Left lung (tissue), 14 donors: ENCODE data around the gene TCEAL9. TPM values are rescaled to one million over a fixed set of nuclear protein-coding genes. Genes with fewer than 3 reads are reported as not detected.

ENCODE experiments used
- ATAC-seq: fragments of 200-7000 bp; cut with Tn5 transposase; one replicate; pipeline ENCODE4 v1.9.1; 2020; ENCODE audit warnings: moderate library complexity
- DNase-seq, 4 donors: peaks; one replicate each; pipeline ENCODE4 v3.0.0-alpha.2; 2013 to 2020
- H3K27ac ChIP-seq, 2 donors: fragments of 200-600 bp; sonication (generic) in 1 of 2; one replicate each; pipeline versions ENCODE4 v1.5.0 to v1.8.0; 2020 to 2021
- H3K27me3 ChIP-seq, 2 donors: fragments of 200-600 bp; sonication (generic) in 1 of 2; one replicate each; pipeline versions ENCODE4 v1.5.0 to v1.8.0; 2020 to 2021
- H3K36me3 ChIP-seq, 2 donors: fragments of 200-600 bp; sonication (generic) in 1 of 2; one replicate each; pipeline versions ENCODE4 v1.5.0 to v1.8.0; 2020 to 2021
- H3K4me1 ChIP-seq, 2 donors: fragments of 200-600 bp; one replicate each; pipeline ENCODE4 v1.8.0; 2021
- H3K4me3 ChIP-seq, 2 donors: fragments of 200-600 bp; sonication (generic) in 1 of 2; one replicate each; pipeline versions ENCODE4 v1.5.0 to v1.8.0; 2020 to 2021; ENCODE audit warnings: mild to moderate bottlenecking in 1 of 2
- H3K9me3 ChIP-seq, 2 donors: fragments of 200-600 bp; sonication (generic) in 1 of 2; one replicate each; pipeline versions ENCODE4 v1.5.0 to v1.8.0; 2020 to 2021
- intact Hi-C, 2 donors: fragments of 100-400 bp; cut with DNase I; formaldehyde crosslinking; loops; one replicate each; pipeline versions ENCODE4 v1.11.2 to v1.14.2; 2022
- long read RNA-seq, 12 donors: library from polyadenylated mRNA in 2 of 12; unstranded in 2 of 12; transcript quantifications; one replicate each; pipeline ENCODE4 v2.0.0 and lab custom pipeline, GENCODE V29; 2019 to 2026
- polyA plus RNA-seq, 6 donors: library from polyadenylated mRNA; unstranded; fragments of 120-200 nt; gene quantifications; one replicate each; pipeline ENCODE4 v1.2.1, GENCODE V29; 2013; ENCODE audit not compliant: insufficient read length in 6 of 6
- total RNA-seq, 2 donors: library from RNA; stranded (reverse); fragmentation: NEBNext Ultra II Directional; extraction: Animal tissue kit (Norgen Biotek cat#: 25700); gene quantifications; one replicate each; pipeline ENCODE4 v1.2.1, GENCODE V29; 2021
- TF ChIP-seq, protein P1 (sequence below), 2 donors: fragments of 200-600 bp; sonication (generic) in 1 of 2; IDR thresholded peaks; one replicate each; pipeline versions ENCODE4 v1.5.0 to v1.8.0; 2021; ENCODE audit warnings: antibody characterized with exemption in 2 of 2
- donor health status: DM: no; HTN: yes; CAD: no.
- donor health status: DM: no; HTN: no; CAD: no.

The TCEAL9 gene
- total RNA-seq = 10 to 100 TPM; 47.8 to 55.0 TPM
- 100 to 1,000 TPM; 130 to 154 (median 142) TPM for polyA plus RNA-seq
- long read RNA-seq, donor 1, transcript TCEAL9-202 (3 exons, 1,033 nt) = major isoform, 83 of 128 reads
- long read RNA-seq, donor 1, transcript TCEAL9-203 (1 exons, 1,938 nt) = minor isoform, 24 of 128 reads
- long read RNA-seq, donor 1, transcript TCEAL9-201 (2 exons, 699 nt) = minor isoform, 21 of 128 reads
- long read RNA-seq, donor 1, partial matches to known transcripts = 0 of 128 reads
- long read RNA-seq, donor 1, other reads (novel, unspliced or antisense) = 0 of 128 reads
- long read RNA-seq, donor 2, transcript TCEAL9-202 (3 exons, 1,033 nt) = major isoform, 58 of 135 reads
- long read RNA-seq, donor 2, transcript TCEAL9-203 (1 exons, 1,938 nt) = minor isoform, 37 of 135 reads
- long read RNA-seq, donor 2, transcript TCEAL9-201 (2 exons, 699 nt) = minor isoform, 21 of 135 reads
- long read RNA-seq, donor 2, partial matches to known transcripts = 19 of 135 reads
- long read RNA-seq, donor 2, other reads (novel, unspliced or antisense) = 0 of 135 reads
- long read RNA-seq, donor 3, transcript TCEAL9-201 (2 exons, 699 nt) = minor isoform, 19 of 98 reads
- long read RNA-seq, donor 3, transcript TCEAL9-202 (3 exons, 1,033 nt) = major isoform, 56 of 98 reads
- long read RNA-seq, donor 3, transcript TCEAL9-203 (1 exons, 1,938 nt) = minor isoform, 18 of 98 reads
- long read RNA-seq, donor 3, partial matches to known transcripts = 5 of 98 reads
- long read RNA-seq, donor 3, other reads (novel, unspliced or antisense) = 0 of 98 reads
- long read RNA-seq, donor 4, transcript TCEAL9-202 (3 exons, 1,033 nt) = major isoform, 20 of 26 reads
- long read RNA-seq, donor 4, partial matches to known transcripts = 1 of 26 reads
- long read RNA-seq, donor 4, other reads (novel, unspliced or antisense) = 1 of 26 reads
- long read RNA-seq, donor 5, transcript TCEAL9-203 (1 exons, 1,938 nt) = minor isoform, 24 of 98 reads
- long read RNA-seq, donor 5, transcript TCEAL9-201 (2 exons, 699 nt) = minor isoform, 18 of 98 reads
- long read RNA-seq, donor 5, transcript TCEAL9-202 (3 exons, 1,033 nt) = major isoform, 56 of 98 reads
- long read RNA-seq, donor 5, partial matches to known transcripts = 0 of 98 reads
- long read RNA-seq, donor 5, other reads (novel, unspliced or antisense) = 0 of 98 reads
- long read RNA-seq, donor 6, transcript TCEAL9-203 (1 exons, 1,938 nt) = minor isoform, 24 of 100 reads
- long read RNA-seq, donor 6, transcript TCEAL9-202 (3 exons, 1,033 nt) = major isoform, 45 of 100 reads
- long read RNA-seq, donor 6, transcript TCEAL9-201 (2 exons, 699 nt) = minor isoform, 24 of 100 reads
- long read RNA-seq, donor 6, partial matches to known transcripts = 7 of 100 reads
- long read RNA-seq, donor 6, other reads (novel, unspliced or antisense) = 0 of 100 reads
- long read RNA-seq, donor 7, transcript TCEAL9-201 (2 exons, 699 nt) = minor isoform, 11 of 70 reads
- long read RNA-seq, donor 7, transcript TCEAL9-203 (1 exons, 1,938 nt) = minor isoform, 15 of 70 reads
- long read RNA-seq, donor 7, transcript TCEAL9-202 (3 exons, 1,033 nt) = major isoform, 44 of 70 reads
- long read RNA-seq, donor 7, partial matches to known transcripts = 0 of 70 reads
- long read RNA-seq, donor 7, other reads (novel, unspliced or antisense) = 0 of 70 reads
- long read RNA-seq, donor 8, transcript TCEAL9-201 (2 exons, 699 nt) = minor isoform, 17 of 74 reads
- long read RNA-seq, donor 8, transcript TCEAL9-202 (3 exons, 1,033 nt) = major isoform, 44 of 74 reads
- long read RNA-seq, donor 8, transcript TCEAL9-203 (1 exons, 1,938 nt) = minor isoform, 13 of 74 reads
- long read RNA-seq, donor 8, partial matches to known transcripts = 0 of 74 reads
- long read RNA-seq, donor 8, other reads (novel, unspliced or antisense) = 0 of 74 reads
- long read RNA-seq, donor 9, partial matches to known transcripts = 0 of 3 reads
- long read RNA-seq, donor 9, other reads (novel, unspliced or antisense) = 0 of 3 reads
- long read RNA-seq, donor 10, transcript TCEAL9-202 (3 exons, 1,033 nt) = major isoform, 16 of 20 reads
- long read RNA-seq, donor 10, partial matches to known transcripts = 1 of 20 reads
- long read RNA-seq, donor 10, other reads (novel, unspliced or antisense) = 1 of 20 reads
- long read RNA-seq, donor 11, transcript TCEAL9-203 (1 exons, 1,938 nt) = minor isoform, 25 of 74 reads
- long read RNA-seq, donor 11, transcript TCEAL9-202 (3 exons, 1,033 nt) = major isoform, 40 of 74 reads
- long read RNA-seq, donor 11, transcript TCEAL9-201 (2 exons, 699 nt) = minor isoform, 9 of 74 reads
- long read RNA-seq, donor 11, partial matches to known transcripts = 0 of 74 reads
- long read RNA-seq, donor 11, other reads (novel, unspliced or antisense) = 0 of 74 reads
- long read RNA-seq, donor 12, transcript TCEAL9-203 (1 exons, 1,938 nt) = minor isoform, 13 of 65 reads
- long read RNA-seq, donor 12, transcript TCEAL9-202 (3 exons, 1,033 nt) = major isoform, 39 of 65 reads
- long read RNA-seq, donor 12, transcript TCEAL9-201 (2 exons, 699 nt) = minor isoform, 13 of 65 reads
- long read RNA-seq, donor 12, partial matches to known transcripts = 0 of 65 reads
- long read RNA-seq, donor 12, other reads (novel, unspliced or antisense) = 0 of 65 reads

- Histone ChIP-seq H3K36me3 (no peaks in the 10 kb centered on the region), H3K4me3 (peak within 1 kb of the TSS; percentile 42 to 53), H3K27ac (peak within 1 kb of the TSS; percentile 73 to 91), H3K27me3 (no peaks in the 10 kb centered on the region), H3K9me3 (no peaks in the 10 kb centered on the region), H3K4me1 (no peaks in the 10 kb centered on the region)
- intact Hi-C loops = no loop called here
- ATAC-seq = peak; percentile 95
- DNase-seq = peak in 3 of 4 donors; percentile 70 to 90 (median 79)
- TF ChIP-seq, protein P1, sequence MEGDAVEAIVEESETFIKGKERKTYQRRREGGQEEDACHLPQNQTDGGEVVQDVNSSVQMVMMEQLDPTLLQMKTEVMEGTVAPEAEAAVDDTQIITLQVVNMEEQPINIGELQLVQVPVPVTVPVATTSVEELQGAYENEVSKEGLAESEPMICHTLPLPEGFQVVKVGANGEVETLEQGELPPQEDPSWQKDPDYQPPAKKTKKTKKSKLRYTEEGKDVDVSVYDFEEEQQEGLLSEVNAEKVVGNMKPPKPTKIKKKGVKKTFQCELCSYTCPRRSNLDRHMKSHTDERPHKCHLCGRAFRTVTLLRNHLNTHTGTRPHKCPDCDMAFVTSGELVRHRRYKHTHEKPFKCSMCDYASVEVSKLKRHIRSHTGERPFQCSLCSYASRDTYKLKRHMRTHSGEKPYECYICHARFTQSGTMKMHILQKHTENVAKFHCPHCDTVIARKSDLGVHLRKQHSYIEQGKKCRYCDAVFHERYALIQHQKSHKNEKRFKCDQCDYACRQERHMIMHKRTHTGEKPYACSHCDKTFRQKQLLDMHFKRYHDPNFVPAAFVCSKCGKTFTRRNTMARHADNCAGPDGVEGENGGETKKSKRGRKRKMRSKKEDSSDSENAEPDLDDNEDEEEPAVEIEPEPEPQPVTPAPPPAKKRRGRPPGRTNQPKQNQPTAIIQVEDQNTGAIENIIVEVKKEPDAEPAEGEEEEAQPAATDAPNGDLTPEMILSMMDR (IDR thresholded peaks at IDR 0.05) = no peak
These were observed at the start of gene TCEAL9 for GRCh38 chrX:103356130-103356798. Gene TCEAL9, plus strand, starts transcription at chrX:103356506. Its CDS starts 1,179 bp downstream, at chrX:103357685.

DNA sequence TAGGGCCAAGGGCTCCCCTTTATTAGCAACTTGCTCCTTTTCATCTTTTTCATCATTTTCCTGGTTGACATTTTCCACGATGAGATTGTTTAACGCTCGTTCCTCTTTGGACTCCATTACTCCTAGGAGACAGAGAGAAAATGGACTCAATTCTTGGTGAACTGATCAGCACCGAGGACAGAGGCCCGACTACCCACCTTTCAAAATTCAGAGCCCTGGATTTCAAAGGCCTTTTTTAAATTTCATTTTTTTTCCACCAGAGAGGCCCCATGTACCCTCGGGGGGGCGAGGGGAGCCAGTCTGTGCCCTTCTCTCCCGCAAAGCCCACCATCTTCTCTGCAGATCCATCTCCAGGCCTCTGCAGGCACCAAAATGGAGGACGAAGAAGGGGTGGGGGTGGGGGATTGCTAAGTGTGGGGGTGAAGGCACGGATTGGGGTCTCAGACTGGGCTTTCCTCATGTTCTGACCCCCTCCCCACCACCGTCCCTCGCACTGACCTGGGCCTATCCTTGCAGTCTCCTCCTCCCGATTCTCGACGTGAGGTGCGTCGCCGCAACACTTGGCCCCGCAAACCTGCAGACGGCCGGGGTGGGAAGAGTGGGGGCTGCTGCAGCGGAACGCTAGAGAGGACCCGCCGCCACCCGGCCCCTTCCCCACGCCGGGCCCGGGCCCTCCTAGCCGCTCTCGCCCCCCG lies 46.3 kb upstream of the TCEAL9 start:
- peaks cover 18 to 20% of the 10 kb centered on the region in 2 donors for H3K27me3 ChIP-seq
- no peaks in the 10 kb centered on the region for H3K9me3 ChIP-seq
- intact Hi-C loops = no loop called here
- no peak overlapping the region for H3K27ac ChIP-seq
- TF ChIP-seq, protein P1 (IDR thresholded peaks at IDR 0.05) = no peak
- peak overlapping the region; percentile 27 to 43 for H3K4me3 ChIP-seq
- DNase-seq (no peak), ATAC-seq (peak; percentile 40)
- H3K36me3 ChIP-seq = no peaks in the 10 kb centered on the region
- no peaks in the 10 kb centered on the region for H3K4me1 ChIP-seq

DNA sequence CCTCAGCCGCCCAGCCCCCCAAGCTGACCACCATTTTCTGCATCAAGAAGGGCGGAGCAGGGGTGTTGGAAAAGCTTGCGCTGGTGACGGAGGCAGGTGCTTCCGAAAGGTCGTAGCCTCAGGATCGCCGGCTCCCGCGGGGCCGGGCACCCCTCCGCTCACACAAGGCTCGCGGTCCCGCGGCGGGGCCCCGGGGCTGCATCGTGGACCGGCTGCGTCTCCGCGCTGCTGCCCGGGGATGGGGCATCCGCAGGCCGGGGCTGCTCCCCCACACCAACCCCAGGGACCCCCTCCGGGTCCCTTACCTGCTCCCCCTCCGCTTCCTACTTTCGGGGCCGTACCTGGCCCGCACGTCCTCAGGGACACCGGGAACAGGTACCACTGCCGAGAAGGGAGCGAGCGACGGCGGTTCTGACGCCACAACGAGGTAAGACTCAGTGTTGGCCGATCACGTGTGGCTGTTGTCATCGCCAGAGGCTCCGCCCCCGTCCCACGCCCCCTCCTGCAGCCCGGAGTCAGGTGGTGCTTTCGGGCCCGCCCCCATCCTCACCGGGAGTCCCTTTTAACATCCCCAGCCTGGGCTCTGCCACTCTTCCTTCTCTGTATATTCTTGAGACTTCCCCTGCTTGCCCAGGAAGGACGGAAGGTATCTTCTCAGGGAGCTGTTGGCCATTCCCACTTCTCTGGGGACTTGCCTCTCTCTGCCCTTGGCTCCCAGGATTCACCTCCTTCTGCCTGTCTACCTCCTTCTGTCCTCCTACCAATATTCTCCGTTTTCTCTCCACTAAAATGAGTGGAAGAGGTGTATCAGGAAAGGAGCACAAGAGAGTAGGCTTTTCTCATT lies 45.5 kb upstream of the TCEAL9 start, which contains the start of gene BEX2:
Gene BEX2 (minus strand): TSS at position 436 of the 844 bp plus-strand sequence. CDS start 1,014 bp downstream, outside the sequence.
- DNase-seq = peak in 3 of 4 donors; percentile 70 to 86 (median 81)
- Histone ChIP-seq H3K9me3 (no peaks in the 10 kb centered on the region), H3K36me3 (no peaks in the 10 kb centered on the region), H3K27me3 (peaks cover 18 to 20% of the 10 kb centered on the region in 2 donors), H3K27ac (no peak within 1 kb of the TSS), H3K4me3 (peak within 1 kb of the TSS; percentile 27 to 43), H3K4me1 (no peaks in the 10 kb centered on the region)
- TF ChIP-seq, protein P1 (IDR thresholded peaks at IDR 0.05) = no peak
- peak; percentile 100 for ATAC-seq
- intact Hi-C loops = no loop called here
